Renal pelvis (tissue), 12 donors: ENCODE data around the gene UAP1. TPM values are rescaled to one million over a fixed set of nuclear protein-coding genes. Genes with fewer than 3 reads are reported as not detected.

Experiments
- DNase-seq: peaks from one replicate; pipeline ENCODE4 v3.0.0-alpha.2; 2013
- long read RNA-seq, 16 experiments: transcript quantifications; one replicate each; lab custom pipeline, GENCODE V29; 2026
- polyA plus RNA-seq, 3 donors: library from polyadenylated mRNA; unstranded; fragments of 120-200 nt; gene quantifications; one replicate each; pipeline ENCODE4 v1.2.1, GENCODE V29; 2013; ENCODE audit not compliant: insufficient read length in 3 of 3

UAP1 gene
- 10 to 100 TPM; 30.4 to 34.1 (median 31.0) TPM for polyA plus RNA-seq
- long read RNA-seq, donor 1, transcript UAP1-201 (11 exons, 2,377 nt): major isoform, 6 of 10 reads
- long read RNA-seq, donor 1, partial matches to known transcripts: 0 of 10 reads
- long read RNA-seq, donor 1, other reads (novel, unspliced or antisense): 0 of 10 reads
- long read RNA-seq, donor 2, transcript UAP1-204 (10 exons, 2,294 nt): minor isoform, 5 of 18 reads
- long read RNA-seq, donor 2, transcript UAP1-201 (11 exons, 2,377 nt): major isoform, 7 of 18 reads
- long read RNA-seq, donor 2, partial matches to known transcripts: 6 of 18 reads
- long read RNA-seq, donor 2, other reads (novel, unspliced or antisense): 0 of 18 reads
- long read RNA-seq, donor 3, partial matches to known transcripts: 0 of 6 reads
- long read RNA-seq, donor 3, other reads (novel, unspliced or antisense): 0 of 6 reads
- long read RNA-seq, donor 4, transcript UAP1-201 (11 exons, 2,377 nt): major isoform, 5 of 11 reads
- long read RNA-seq, donor 4, partial matches to known transcripts: 5 of 11 reads
- long read RNA-seq, donor 4, other reads (novel, unspliced or antisense): 0 of 11 reads
- long read RNA-seq, donor 5, transcript UAP1-201 (11 exons, 2,377 nt): major isoform, 6 of 7 reads
- long read RNA-seq, donor 5, partial matches to known transcripts: 0 of 7 reads
- long read RNA-seq, donor 5, other reads (novel, unspliced or antisense): 0 of 7 reads
- long read RNA-seq, donor 6, partial matches to known transcripts: 0 of 3 reads
- long read RNA-seq, donor 6, other reads (novel, unspliced or antisense): 0 of 3 reads
- long read RNA-seq, donor 7, partial matches to known transcripts: 0 of 1 reads
- long read RNA-seq, donor 7, other reads (novel, unspliced or antisense): 0 of 1 reads
- long read RNA-seq, donor 8, partial matches to known transcripts: 0 of 5 reads
- long read RNA-seq, donor 8, other reads (novel, unspliced or antisense): 0 of 5 reads
- long read RNA-seq, donor 9, transcript UAP1-201 (11 exons, 2,377 nt): major isoform, 8 of 13 reads
- long read RNA-seq, donor 9, partial matches to known transcripts: 0 of 13 reads
- long read RNA-seq, donor 9, other reads (novel, unspliced or antisense): 0 of 13 reads
- long read RNA-seq, donor 10, partial matches to known transcripts: 0 of 4 reads
- long read RNA-seq, donor 10, other reads (novel, unspliced or antisense): 0 of 4 reads
- long read RNA-seq, donor 11, partial matches to known transcripts: 0 of 1 reads
- long read RNA-seq, donor 11, other reads (novel, unspliced or antisense): 0 of 1 reads
- long read RNA-seq, donor 12, transcript UAP1-204 (10 exons, 2,294 nt): minor isoform, 6 of 14 reads
- long read RNA-seq, donor 12, transcript UAP1-201 (11 exons, 2,377 nt): major isoform, 7 of 14 reads
- long read RNA-seq, donor 12, partial matches to known transcripts: 0 of 14 reads
- long read RNA-seq, donor 12, other reads (novel, unspliced or antisense): 0 of 14 reads
- long read RNA-seq, donor 13, partial matches to known transcripts: 0 of 2 reads
- long read RNA-seq, donor 13, other reads (novel, unspliced or antisense): 0 of 2 reads
- long read RNA-seq, donor 14: 0 reads
- long read RNA-seq, donor 15, transcript UAP1-201 (11 exons, 2,377 nt): major isoform, 12 of 17 reads
- long read RNA-seq, donor 15, partial matches to known transcripts: 0 of 17 reads
- long read RNA-seq, donor 15, other reads (novel, unspliced or antisense): 0 of 17 reads
- long read RNA-seq, donor 16, transcript UAP1-201 (11 exons, 2,377 nt): major isoform, 5 of 8 reads
- long read RNA-seq, donor 16, partial matches to known transcripts: 0 of 8 reads
- long read RNA-seq, donor 16, other reads (novel, unspliced or antisense): 0 of 8 reads

- DNase-seq: no peak
These were observed at the start of gene UAP1 for GRCh38 chr1:162561616-162562469. Gene UAP1 (plus strand): TSS chr1:162561722. CDS start chr1:162566069, 4,347 bp downstream.

- DNase-seq: no peak
These were observed 34.2 kb upstream of the UAP1 start for GRCh38 chr1:162527314-162527713.

- DNase-seq: no peak
These were observed 31.1 kb upstream of the UAP1 start for GRCh38 chr1:162530307-162530987.

GRCh38 chr1:162530988-162531319 is 30.6 kb upstream of the UAP1 start:
- no peak for DNase-seq

- no peak for DNase-seq
These were observed 26.0 kb upstream of the UAP1 start for GRCh38 chr1:162535501-162535900.

GRCh38 chr1:162536511-162536910 is 25.0 kb upstream of the UAP1 start:
- DNase-seq: no peak

GRCh38 chr1:162537216-162537615 is 24.3 kb upstream of the UAP1 start:
- DNase-seq: no peak

- DNase-seq: no peak
These were observed 22.6 kb upstream of the UAP1 start for GRCh38 chr1:162538815-162539431.

- DNase-seq: no peak
These were observed 19.8 kb upstream of the UAP1 start for GRCh38 chr1:162541619-162542141.

GRCh38 chr1:162543228-162543627 is 18.3 kb upstream of the UAP1 start:
- no peak for DNase-seq

- no peak for DNase-seq
These were observed 13.4 kb upstream of the UAP1 start for GRCh38 chr1:162548170-162548569.

- DNase-seq: no peak
These were observed 12.5 kb upstream of the UAP1 start for GRCh38 chr1:162549001-162549400.

- no peak for DNase-seq
These were observed 10.6 kb upstream of the UAP1 start for GRCh38 chr1:162550925-162551324.

- DNase-seq: no peak
These were observed 9.4 kb upstream of the UAP1 start for GRCh38 chr1:162551969-162552683.

- DNase-seq: no peak
These were observed 8.8 kb upstream of the UAP1 start for GRCh38 chr1:162552684-162553252.

GRCh38 chr1:162554258-162554657 is 7.3 kb upstream of the UAP1 start:
- no peak for DNase-seq

- no peak for DNase-seq
These were observed 4.0 kb upstream of the UAP1 start for GRCh38 chr1:162557536-162557935.
